GM23248 (cell line): ENCODE data around the gene RSPH10B.
"Not testable (repeated sequence)": the region's sequence is repeated elsewhere in the genome, so short reads cannot be mapped to it uniquely, and the experiment has no call there.

Source experiments
- EZH2 ChIP-seq: fragments of 200-600 bp; sonication (generic); IDR thresholded peaks from 2 replicates; pipeline ENCODE4 v1.6.1; 2018; ENCODE audit warnings: antibody characterized with exemption, mild to moderate bottlenecking; ENCODE audit not compliant: insufficient read depth, poor library complexity, severe bottlenecking
- EZH2phosphoT487 ChIP-seq: fragments of 200-600 bp; sonication (generic); IDR thresholded peaks from 2 replicates; pipeline ENCODE4 v1.6.1; 2018; ENCODE audit warnings: antibody characterized with exemption, moderate library complexity, mild to moderate bottlenecking, low read depth; ENCODE audit not compliant: insufficient read depth

DNA sequence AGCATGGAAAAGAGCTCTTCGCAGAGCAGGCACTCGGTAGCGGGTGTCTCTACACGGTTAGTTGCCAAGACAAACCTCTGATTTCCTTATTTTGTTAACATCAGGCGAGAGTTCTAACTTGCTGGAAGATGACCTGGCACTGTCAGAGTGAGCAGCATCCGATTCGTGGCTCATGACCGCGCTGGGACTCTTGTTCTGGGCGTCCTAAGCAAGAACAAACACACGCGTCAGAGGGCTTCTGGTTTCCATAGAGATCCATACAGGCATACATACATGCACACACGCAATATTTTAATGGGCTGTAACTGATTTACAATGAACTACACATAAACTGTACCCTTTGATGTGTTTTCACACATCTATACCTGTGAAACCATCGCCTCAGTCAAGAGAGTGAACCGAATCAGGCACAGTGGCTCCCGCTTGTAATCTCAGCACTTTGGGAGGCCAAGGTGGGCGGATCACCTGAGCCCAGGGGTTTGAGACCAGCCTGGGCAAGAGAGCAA, 35.5 kb downstream of the RSPH10B start:
- not testable (repeated sequence) for TF ChIP-seq EZH2, EZH2phosphoT487
